Gastroesophageal sphincter (tissue), 4 donors: ENCODE data around the gene ZBTB21. TPM values are rescaled to one million over a fixed set of nuclear protein-coding genes. Genes with fewer than 3 reads are reported as not detected.

Experiments
- ATAC-seq: fragments of 150-250 bp; one replicate; pipeline ENCODE4 v1.9.1; 2016; ENCODE audit warnings: mild to moderate bottlenecking, moderate library complexity
- H3K27ac ChIP-seq, 4 donors: fragments of 200-600 bp; sonication (generic) in 3 of 4; 1 replicate in 3 of 4; 2 replicates in 1 of 4; pipeline ENCODE4 v1.5.1; 2016 to 2019
- H3K27me3 ChIP-seq: fragments of 200-600 bp; sonication (generic); one replicate; pipeline ENCODE4 v1.5.1; 2019
- H3K36me3 ChIP-seq, 2 donors: fragments of 200-600 bp; sonication (generic); one replicate each; pipeline ENCODE4 v1.5.1; 2019; ENCODE audit warnings: control low read depth in 1 of 2
- H3K4me1 ChIP-seq, 3 donors: fragments of 200-600 bp; sonication (generic); 1 replicate in 2 of 3; 2 replicates in 1 of 3; pipeline ENCODE4 v1.5.1; 2016 to 2019; ENCODE audit warnings: control low read depth in 2 of 3
- H3K4me3 ChIP-seq, 2 donors: fragments of 200-600 bp; sonication (generic); one replicate each; pipeline ENCODE4 v1.5.1; 2019; ENCODE audit warnings: mild to moderate bottlenecking in 1 of 2, moderate library complexity in 1 of 2
- H3K9me3 ChIP-seq, 3 donors: fragments of 200-600 bp; sonication (generic); one replicate each; pipeline ENCODE4 v1.5.1; 2017 to 2019; ENCODE audit warnings: control low read depth in 2 of 3
- CTCF ChIP-seq, 4 experiments: fragments of 200-600 bp in 2 of 4; fragments of 450-650 bp in 2 of 4; sonication (generic) in 1 of 4; IDR thresholded peaks; one replicate each; pipeline ENCODE4 v1.5.1; 2017 to 2019; ENCODE audit warnings: antibody characterized with exemption in 4 of 4, mild to moderate bottlenecking in 2 of 4, moderate library complexity in 2 of 4
- EP300 ChIP-seq: sonication (generic); formaldehyde crosslinking; IDR thresholded peaks from one replicate; pipeline ENCODE4 v1.6.1; 2017; ENCODE audit warnings: antibody characterized with exemption, mild to moderate bottlenecking
- POLR2A ChIP-seq, 2 donors: fragments of 450-650 bp; IDR thresholded peaks; one replicate each; pipeline ENCODE4 v1.6.1; 2017; ENCODE audit warnings: antibody characterized with exemption in 2 of 2, mild to moderate bottlenecking in 2 of 2, moderate library complexity in 1 of 2
- POLR2AphosphoS5 ChIP-seq: sonication (generic); formaldehyde crosslinking; IDR thresholded peaks from one replicate; pipeline ENCODE4 v1.6.1; 2017; ENCODE audit warnings: antibody characterized with exemption
- WGBS, 2 donors: methylation state at CpG; one replicate each; pipeline ENCODE4 v1.1.5; 2018; ENCODE audit warnings: low coverage in 1 of 2; 5-methylcytosine and 5-hydroxymethylcytosine counted together
- total RNA-seq, 4 donors: library from RNA; depleted of rRNA; stranded (reverse); fragments of >200 nt; gene quantifications; one replicate each; pipeline ENCODE4 v1.1.0, GENCODE V29; 2016

Gene ZBTB21
- total RNA-seq, 4 donors from 2014 or later = 6.6 to 14.1 (median 9.4) TPM

GRCh38 chr21:41983229-41983628, 26.9 kb downstream of the ZBTB21 start:
- no peak for TF ChIP-seq EP300
- TF ChIP-seq POLR2A (IDR thresholded peaks at IDR 0.05) = no peak
- Histone ChIP-seq H3K9me3 (no peaks in the 10 kb centered on the region), H3K36me3 (no peaks in the 10 kb centered on the region), H3K27ac (no peak overlapping the region), H3K27me3 (no peaks in the 10 kb centered on the region), H3K4me1 (no peaks in the 10 kb centered on the region), H3K4me3 (no peak overlapping the region)
- ATAC-seq = no peak
- WGBS, 2 donors = 100% methylated on average over 1 of the region's 1 CpG

- TF ChIP-seq POLR2AphosphoS5 = no peak
- no peak for TF ChIP-seq CTCF (IDR thresholded peaks at IDR 0.05)
- Histone ChIP-seq H3K9me3 (no peaks in the 10 kb centered on the region), H3K4me1 (no peaks in the 10 kb centered on the region), H3K27ac (no peak overlapping the region), H3K27me3 (no peaks in the 10 kb centered on the region), H3K36me3 (no peaks in the 10 kb centered on the region), H3K4me3 (no peak overlapping the region)
- no peak for ATAC-seq
Observed at GRCh38 chr21:41980561-41980960, 29.6 kb downstream of the ZBTB21 start.

- no peak for ATAC-seq
- TF ChIP-seq EP300 (no peak), POLR2A (IDR thresholded peaks at IDR 0.05) (no peak), CTCF (IDR thresholded peaks at IDR 0.05) (no peak), POLR2AphosphoS5 (no peak)
- WGBS, 2 donors = 80 to 85% methylated on average over 1 to 6 of the region's 7 CpGs
- Histone ChIP-seq H3K27ac (no peak overlapping the region), H3K27me3 (no peaks in the 10 kb centered on the region), H3K36me3 (no peaks in the 10 kb centered on the region), H3K9me3 (no peaks in the 10 kb centered on the region), H3K4me3 (no peak overlapping the region), H3K4me1 (no peaks in the 10 kb centered on the region)
Observed at GRCh38 chr21:41979751-41980369, 30.3 kb downstream of the ZBTB21 start.

GRCh38 chr21:41979335-41979734, 30.8 kb downstream of the ZBTB21 start:
- no peak for TF ChIP-seq POLR2AphosphoS5
- WGBS, 2 donors = 50 to 67% methylated on average over 2 to 4 of the region's 4 CpGs
- no peaks in the 10 kb centered on the region for H3K36me3 ChIP-seq

GRCh38 chr21:41977034-41977950, 32.9 kb downstream of the ZBTB21 start:
- Histone ChIP-seq H3K4me3 (no peak overlapping the region), H3K36me3 (no peaks in the 10 kb centered on the region), H3K27ac (no peak overlapping the region), H3K27me3 (no peaks in the 10 kb centered on the region), H3K4me1 (no peaks in the 10 kb centered on the region), H3K9me3 (no peaks in the 10 kb centered on the region)
- WGBS, 2 donors = 90% methylated on average over 7 to 10 of the region's 17 CpGs
- ATAC-seq = no peak
- TF ChIP-seq POLR2A (IDR thresholded peaks at IDR 0.05) (no peak), EP300 (no peak), CTCF (IDR thresholded peaks at IDR 0.05) (no peak), POLR2AphosphoS5 (no peak)

More at GRCh38 chr21:41979335-41979734, 30.8 kb downstream of the ZBTB21 start:
- no peak overlapping the region for H3K27ac ChIP-seq
- H3K9me3 ChIP-seq = no peaks in the 10 kb centered on the region
- no peaks in the 10 kb centered on the region for H3K27me3 ChIP-seq
- no peaks in the 10 kb centered on the region for H3K4me1 ChIP-seq
- no peak overlapping the region for H3K4me3 ChIP-seq
- ATAC-seq = no peak

- Histone ChIP-seq H3K9me3 (no peaks in the 10 kb centered on the region), H3K27ac (no peak overlapping the region), H3K4me3 (no peak overlapping the region), H3K36me3 (no peaks in the 10 kb centered on the region), H3K27me3 (no peaks in the 10 kb centered on the region), H3K4me1 (no peaks in the 10 kb centered on the region)
- no peak for TF ChIP-seq CTCF (IDR thresholded peaks at IDR 0.05)
- TF ChIP-seq EP300 = no peak
- TF ChIP-seq POLR2AphosphoS5 = no peak
- no peak for TF ChIP-seq POLR2A (IDR thresholded peaks at IDR 0.05)
- ATAC-seq = no peak
- 95 to 100% methylated on average over 1 to 4 of the region's 8 CpGs for WGBS, 2 donors
Observed at GRCh38 chr21:41976611-41977010, 33.5 kb downstream of the ZBTB21 start.
